CD4-positive, alpha-beta T cell (primary cell): ENCODE results near the gene SSBP2. TPM values are rescaled to one million over a fixed set of nuclear protein-coding genes. Genes with fewer than 3 reads are reported as not detected.

ENCODE experiments used
- ATAC-seq: fragments of 200-7000 bp; cut with Tn5 transposase; one replicate; pipeline ENCODE4 v1.10.0; 2022; ENCODE audit warnings: mild to moderate bottlenecking; ENCODE audit not compliant: poor library complexity
- CTCF ChIA-PET: fragments of 350-600 bp; sonication (Branson Sonifier 250); formaldehyde crosslinking; loops from one replicate; lab custom pipeline; 2021; ENCODE audit warnings: antibody characterized with exemption, inconsistent platforms; lab: Charles Lee
- POLR2A ChIA-PET: fragments of 350-600 bp; sonication (Branson Sonifier 250); formaldehyde crosslinking; loops from one replicate; lab custom pipeline; 2021; ENCODE audit warnings: antibody characterized with exemption, inconsistent platforms; lab: Charles Lee
- DNase-seq, 14 experiments: peaks; one replicate each; pipeline ENCODE4 v3.0.0-alpha.2; 2013 to 2020; ENCODE audit warnings: mixed read lengths in 2 of 14
- H3K27ac ChIP-seq, 2 donors: one replicate each; pipeline versions ENCODE4 v1.5.1 to v1.7.0; 2013; ENCODE audit warnings: low read length in 2 of 2, low read depth in 1 of 2, mild to moderate bottlenecking in 1 of 2
- H3K27me3 ChIP-seq, 2 experiments: 1 replicate in 1 of 2; 2 replicates in 1 of 2; pipeline versions ENCODE4 v1.6.1 to v1.7.0; 2013; ENCODE audit warnings: low read length in 2 of 2, control low read depth in 1 of 2, mild to moderate bottlenecking in 1 of 2, moderate library complexity in 1 of 2; ENCODE audit not compliant: insufficient read depth in 2 of 2, control insufficient read depth in 1 of 2
- H3K36me3 ChIP-seq: one replicate; pipeline ENCODE4 v1.6.1; 2013; ENCODE audit warnings: low read length, control low read depth; ENCODE audit not compliant: insufficient read depth
- H3K4me1 ChIP-seq: one replicate; pipeline ENCODE4 v1.6.1; 2013; ENCODE audit warnings: low read length, control low read depth; ENCODE audit not compliant: insufficient read depth
- H3K4me3 ChIP-seq: one replicate; pipeline ENCODE4 v1.5.1; 2013; ENCODE audit warnings: mild to moderate bottlenecking, low read length, moderate library complexity
- H3K9me3 ChIP-seq, 2 experiments: 1 replicate in 1 of 2; 2 replicates in 1 of 2; pipeline versions ENCODE4 v1.6.1 to v1.7.0; 2013; ENCODE audit warnings: low read length in 2 of 2, mild to moderate bottlenecking in 2 of 2, control low read depth in 1 of 2, moderate library complexity in 1 of 2; ENCODE audit not compliant: control insufficient read depth in 1 of 2, insufficient read depth in 1 of 2
- H3K27ac Mint-ChIP-seq: one replicate; pipeline ENCODE4 v1.8.0; 2020; ENCODE audit warnings: mixed read lengths
- H3K27me3 Mint-ChIP-seq: one replicate; pipeline ENCODE4 v1.8.0; 2021; ENCODE audit warnings: mixed read lengths
- H3K36me3 Mint-ChIP-seq: one replicate; pipeline ENCODE4 v1.8.0; 2021; ENCODE audit warnings: low read depth, mixed read lengths
- H3K4me1 Mint-ChIP-seq: one replicate; pipeline ENCODE4 v1.8.0; 2021; ENCODE audit warnings: low read depth, mixed read lengths
- H3K4me3 Mint-ChIP-seq: one replicate; pipeline ENCODE4 v1.8.0; 2020; ENCODE audit warnings: mild to moderate bottlenecking, mixed read lengths
- H3K9me3 Mint-ChIP-seq: one replicate; pipeline ENCODE4 v1.8.0; 2020; ENCODE audit warnings: mixed read lengths
- intact Hi-C, 2 experiments: fragments of 100-400 bp; cut with DNase I in 1 of 2; cut with micrococcal nuclease in 1 of 2; formaldehyde crosslinking; loops; one replicate each; pipeline versions ENCODE4 v1.15.1 to v1.9.0; 2023 to 2025; cut with DNase I, micrococcal nuclease
- total RNA-seq, 174 experiments: library from RNA in 2 of 174; stranded (reverse) in 2 of 174; gene quantifications; one replicate each; pipeline ENCODE4 v1.2.3 and lab custom pipeline; 2021 to 2026
- TF ChIP-seq, protein P1 (sequence below): fragments of 200-600 bp; IDR thresholded peaks from one replicate; pipeline ENCODE4 v1.8.0; 2022; ENCODE audit warnings: antibody characterized with exemption, mild to moderate bottlenecking

SSBP2 gene
- total RNA-seq, 2 experiments from 2014 or later: 33.5 to 36.3 TPM

DNA sequence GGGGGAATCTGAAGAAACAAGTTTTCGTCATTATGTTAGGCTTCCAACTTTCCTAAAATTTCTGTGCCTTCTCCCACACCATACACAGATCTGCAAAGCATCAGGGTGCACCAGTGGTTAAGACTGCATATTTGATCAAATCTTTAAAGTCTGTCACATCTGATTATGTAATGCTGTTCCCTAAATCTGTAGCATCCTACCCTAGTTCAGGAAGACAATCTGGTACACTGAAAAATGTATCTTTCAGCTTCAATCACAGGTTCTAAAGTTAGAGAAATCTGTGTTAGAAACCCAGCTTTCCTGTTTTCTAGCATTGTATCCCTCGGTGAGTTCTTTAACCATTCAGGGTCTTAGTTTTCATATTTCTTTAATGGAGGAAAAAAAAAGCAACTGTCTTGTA is 3.9 kb downstream of the SSBP2 start:
- intact Hi-C loops: loop anchor here (5.0 kb wide), 3 partner anchors 70 to 1090 kb away; no protein-coding TSS in a partner anchor
- H3K27me3 Mint-ChIP-seq: no peaks in the 10 kb centered on the region
- Histone ChIP-seq H3K9me3 (no peaks in the 10 kb centered on the region), H3K27ac (no peak overlapping the region), H3K36me3 (no peaks in the 10 kb centered on the region), H3K27me3 (no peaks in the 10 kb centered on the region), H3K4me1 (peaks cover 11% of the 10 kb centered on the region), H3K4me3 (no peak overlapping the region)
- H3K4me1 Mint-ChIP-seq: peaks cover 59% of the 10 kb centered on the region
- POLR2A ChIA-PET: interaction anchor here (0.6 to 0.7 kb wide), 2 partner anchors 105 to 214 kb away, joined by 3 read pairs; no protein-coding TSS in a partner anchor
- CTCF ChIA-PET: interaction anchor here (1.3 kb wide), 1 partner anchor 187 kb away, joined by 3 read pairs; no protein-coding TSS in a partner anchor
- DNase-seq (no peak), ATAC-seq (no peak)
- H3K9me3 Mint-ChIP-seq: no peaks in the 10 kb centered on the region
- peak overlapping the region; percentile 32 for H3K27ac Mint-ChIP-seq
- TF ChIP-seq, protein P1, sequence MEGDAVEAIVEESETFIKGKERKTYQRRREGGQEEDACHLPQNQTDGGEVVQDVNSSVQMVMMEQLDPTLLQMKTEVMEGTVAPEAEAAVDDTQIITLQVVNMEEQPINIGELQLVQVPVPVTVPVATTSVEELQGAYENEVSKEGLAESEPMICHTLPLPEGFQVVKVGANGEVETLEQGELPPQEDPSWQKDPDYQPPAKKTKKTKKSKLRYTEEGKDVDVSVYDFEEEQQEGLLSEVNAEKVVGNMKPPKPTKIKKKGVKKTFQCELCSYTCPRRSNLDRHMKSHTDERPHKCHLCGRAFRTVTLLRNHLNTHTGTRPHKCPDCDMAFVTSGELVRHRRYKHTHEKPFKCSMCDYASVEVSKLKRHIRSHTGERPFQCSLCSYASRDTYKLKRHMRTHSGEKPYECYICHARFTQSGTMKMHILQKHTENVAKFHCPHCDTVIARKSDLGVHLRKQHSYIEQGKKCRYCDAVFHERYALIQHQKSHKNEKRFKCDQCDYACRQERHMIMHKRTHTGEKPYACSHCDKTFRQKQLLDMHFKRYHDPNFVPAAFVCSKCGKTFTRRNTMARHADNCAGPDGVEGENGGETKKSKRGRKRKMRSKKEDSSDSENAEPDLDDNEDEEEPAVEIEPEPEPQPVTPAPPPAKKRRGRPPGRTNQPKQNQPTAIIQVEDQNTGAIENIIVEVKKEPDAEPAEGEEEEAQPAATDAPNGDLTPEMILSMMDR: no peak
- peaks cover 11% of the 10 kb centered on the region for H3K36me3 Mint-ChIP-seq
- peak overlapping the region; percentile 50 for H3K4me3 Mint-ChIP-seq

DNA sequence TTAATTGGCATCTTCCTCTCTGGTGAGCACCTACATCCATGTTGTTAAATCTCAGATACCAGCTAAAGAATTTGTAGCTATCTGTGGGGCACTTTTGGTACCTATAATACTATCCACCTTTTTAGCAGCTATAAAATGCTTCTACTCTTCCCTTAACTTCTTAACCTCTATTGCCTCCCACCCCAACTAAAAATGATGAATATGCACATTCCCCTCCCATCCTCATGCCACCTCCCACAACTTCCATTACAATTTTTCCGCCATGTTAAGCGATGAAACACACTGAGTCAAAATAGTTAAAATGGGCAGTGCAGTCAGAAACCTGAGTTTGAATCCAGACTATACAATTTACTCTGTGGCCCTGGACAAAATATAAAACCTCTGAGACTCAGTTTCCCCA is 10.1 kb downstream of the SSBP2 start:
- ATAC-seq (no peak), DNase-seq (no peak)
- TF ChIP-seq, protein P1: no peak
- no peaks in the 10 kb centered on the region for H3K36me3 ChIP-seq
- H3K27me3 ChIP-seq: no peaks in the 10 kb centered on the region
- H3K36me3 Mint-ChIP-seq: no peaks in the 10 kb centered on the region
- intact Hi-C loops: no loop called here
- no peak overlapping the region for H3K27ac Mint-ChIP-seq
- peaks cover 58% of the 10 kb centered on the region for H3K4me1 Mint-ChIP-seq
- H3K4me3 ChIP-seq: no peak overlapping the region
- H3K9me3 Mint-ChIP-seq: no peaks in the 10 kb centered on the region
- no peaks in the 10 kb centered on the region for H3K27me3 Mint-ChIP-seq
- H3K4me1 ChIP-seq: peaks cover 3% of the 10 kb centered on the region
- ChIA-PET CTCF (interaction anchor here (1.8 kb wide), 1 partner anchor 10 kb away, joined by 5 read pairs; the partner anchor contains the start of gene SSBP2), POLR2A (interaction anchor here (2.8 kb wide), 1 partner anchor 10 kb away, joined by 17 read pairs; the partner anchor contains the start of gene SSBP2)
- H3K9me3 ChIP-seq: no peaks in the 10 kb centered on the region
- H3K27ac ChIP-seq: no peak overlapping the region
- no peak overlapping the region for H3K4me3 Mint-ChIP-seq

DNA sequence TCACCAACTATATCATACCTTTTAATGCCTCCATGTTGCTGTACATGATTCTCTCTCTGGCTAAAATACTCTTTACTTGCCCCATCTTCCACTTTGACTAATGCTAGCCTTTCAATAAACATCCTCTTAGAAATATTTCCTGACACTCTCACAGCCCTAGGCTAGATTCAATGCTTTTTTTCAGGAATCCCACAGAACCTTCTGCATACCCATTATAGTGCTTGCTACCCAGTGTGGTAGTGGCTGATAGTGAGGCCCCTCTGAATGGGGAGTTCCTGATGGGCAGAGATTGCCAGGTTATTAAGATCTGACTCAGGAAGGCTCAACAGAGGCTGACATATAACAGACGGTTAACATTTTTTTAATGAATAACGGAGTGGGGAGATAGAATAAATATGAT is 11.6 kb downstream of the SSBP2 start:
- Mint-ChIP-seq H3K4me1 (peaks cover 58% of the 10 kb centered on the region), H3K27me3 (no peaks in the 10 kb centered on the region), H3K27ac (no peak overlapping the region), H3K36me3 (no peaks in the 10 kb centered on the region), H3K9me3 (no peaks in the 10 kb centered on the region), H3K4me3 (no peak overlapping the region)
- intact Hi-C loops: no loop called here
- no peak for ATAC-seq
- H3K27me3 ChIP-seq: no peaks in the 10 kb centered on the region
- no peaks in the 10 kb centered on the region for H3K9me3 ChIP-seq
- peaks cover 3% of the 10 kb centered on the region for H3K4me1 ChIP-seq
- H3K36me3 ChIP-seq: no peaks in the 10 kb centered on the region
- no peak overlapping the region for H3K27ac ChIP-seq
- POLR2A ChIA-PET: no interaction called here
- TF ChIP-seq, protein P1: no peak
- CTCF ChIA-PET: no interaction called here
- no peak for DNase-seq
- no peak overlapping the region for H3K4me3 ChIP-seq
